Glomerular visceral epithelial cell (primary cell): ENCODE data around the gene STPG1.
A peak's percentile ranks its signal among the peaks of the same experiment; 100 is the strongest.

ENCODE experiments used
- DNase-seq: peaks from one replicate; pipeline ENCODE4 v3.0.0-alpha.2; 2016; ENCODE audit errors: extremely low spot score

The STPG1 gene

GRCh38 chr1:24426744-24427544, 13.4 kb upstream of the STPG1 start:
- DNase-seq = no peak

GRCh38 chr1:24425922-24426321, 12.3 kb upstream of the STPG1 start:
- DNase-seq = no peak

- no peak for DNase-seq
Measured at GRCh38 chr1:24425441-24425840, 11.9 kb upstream of the STPG1 start.

GRCh38 chr1:24424990-24425389, 11.4 kb upstream of the STPG1 start:
- DNase-seq = no peak

DNA sequence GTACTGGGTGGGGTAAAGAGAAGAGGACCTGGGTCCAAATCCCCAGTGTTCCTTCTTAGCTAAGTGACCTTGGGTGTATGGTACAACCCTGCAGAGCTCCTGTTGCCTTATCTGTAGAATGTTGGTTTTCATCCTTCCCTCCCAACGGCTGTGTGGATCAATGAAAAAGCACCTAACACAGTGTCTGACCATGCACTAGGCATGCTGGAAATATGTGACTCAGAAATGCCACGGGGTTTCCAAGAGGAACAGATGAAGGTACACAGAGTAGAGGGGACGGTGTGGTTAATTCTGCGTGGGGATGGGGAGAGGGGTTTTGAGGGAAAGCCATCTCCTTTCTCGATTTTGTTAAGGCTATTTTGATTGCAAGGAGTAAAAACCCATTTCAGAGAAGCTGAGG, 10.6 kb upstream of the STPG1 start:
- DNase-seq = no peak

- DNase-seq = no peak
Measured at GRCh38 chr1:24421502-24421901, 7.9 kb upstream of the STPG1 start.

DNA sequence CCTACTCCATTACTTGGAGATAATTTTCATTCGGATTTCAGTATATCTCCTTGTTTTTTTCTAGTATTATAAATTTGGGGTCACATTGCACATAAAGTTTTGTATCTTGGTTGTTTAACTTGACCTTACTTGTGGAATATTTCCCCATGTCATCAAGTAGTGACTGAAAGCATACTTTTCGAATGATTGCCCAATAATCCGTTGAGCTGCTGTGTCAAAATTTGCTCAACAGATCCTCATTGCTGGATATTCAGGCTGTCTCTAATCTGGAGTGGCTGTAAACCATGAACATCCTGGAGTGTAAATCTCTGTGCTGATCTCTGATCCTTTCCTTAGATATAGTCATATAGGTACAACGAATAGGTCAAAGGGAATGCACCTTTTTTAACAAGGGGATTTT, 7.0 kb upstream of the STPG1 start:
- no peak for DNase-seq

DNA sequence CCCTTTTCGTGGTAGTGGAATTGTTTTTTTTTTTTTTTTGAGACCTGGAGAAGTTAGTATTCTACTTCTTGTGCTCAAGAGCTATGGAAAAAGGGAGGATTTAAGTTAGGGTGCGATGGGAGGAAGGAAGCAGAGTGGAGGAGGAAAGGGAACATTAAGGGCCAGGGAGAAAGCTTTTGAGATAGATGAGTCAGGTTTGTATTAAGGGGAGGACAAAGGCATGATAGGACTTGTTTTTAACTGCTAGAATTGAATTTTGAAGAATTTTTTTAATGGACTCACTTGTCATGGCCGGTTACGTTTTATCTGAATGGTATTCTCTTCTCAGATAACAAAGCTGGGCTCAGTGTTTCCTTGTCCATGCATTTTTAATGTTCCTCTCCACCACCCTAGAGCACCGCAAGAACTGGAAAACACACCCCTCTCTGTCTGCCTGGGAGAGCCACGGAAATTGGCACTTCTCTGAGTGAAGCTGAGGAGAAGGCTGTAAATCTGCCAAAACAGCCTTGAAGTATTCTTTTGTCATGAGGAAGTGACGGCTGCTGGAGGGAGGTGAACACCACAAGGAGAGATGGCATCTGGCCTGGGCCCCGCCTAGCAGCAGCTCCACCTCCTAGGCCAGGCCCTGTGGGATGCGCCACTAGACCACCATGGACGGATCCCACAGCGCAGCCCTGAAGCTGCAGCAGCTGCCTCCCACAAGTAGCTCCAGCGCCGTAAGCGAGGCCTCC, 5.5 kb upstream of the STPG1 start:
- peak; percentile 19 for DNase-seq

DNA sequence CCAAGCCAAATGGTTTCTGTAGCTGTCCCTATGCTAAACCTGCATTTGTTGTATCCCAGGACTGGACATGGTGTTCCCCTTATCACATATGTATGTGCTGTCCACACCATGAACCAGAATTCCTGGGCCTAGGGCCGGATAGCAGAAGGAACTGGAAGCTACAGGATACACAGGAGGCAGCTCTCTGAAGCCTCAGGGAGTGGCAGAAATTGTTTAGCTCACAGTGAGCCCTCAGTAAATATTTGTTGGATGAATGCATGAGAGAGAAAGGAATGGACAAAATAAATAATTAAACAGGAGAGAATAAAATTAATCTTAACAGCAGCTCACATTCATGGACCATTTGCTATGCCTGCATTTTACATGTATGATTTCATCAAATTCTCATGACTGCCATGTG, 4.1 kb upstream of the STPG1 start:
- DNase-seq = peak; percentile 21

DNA sequence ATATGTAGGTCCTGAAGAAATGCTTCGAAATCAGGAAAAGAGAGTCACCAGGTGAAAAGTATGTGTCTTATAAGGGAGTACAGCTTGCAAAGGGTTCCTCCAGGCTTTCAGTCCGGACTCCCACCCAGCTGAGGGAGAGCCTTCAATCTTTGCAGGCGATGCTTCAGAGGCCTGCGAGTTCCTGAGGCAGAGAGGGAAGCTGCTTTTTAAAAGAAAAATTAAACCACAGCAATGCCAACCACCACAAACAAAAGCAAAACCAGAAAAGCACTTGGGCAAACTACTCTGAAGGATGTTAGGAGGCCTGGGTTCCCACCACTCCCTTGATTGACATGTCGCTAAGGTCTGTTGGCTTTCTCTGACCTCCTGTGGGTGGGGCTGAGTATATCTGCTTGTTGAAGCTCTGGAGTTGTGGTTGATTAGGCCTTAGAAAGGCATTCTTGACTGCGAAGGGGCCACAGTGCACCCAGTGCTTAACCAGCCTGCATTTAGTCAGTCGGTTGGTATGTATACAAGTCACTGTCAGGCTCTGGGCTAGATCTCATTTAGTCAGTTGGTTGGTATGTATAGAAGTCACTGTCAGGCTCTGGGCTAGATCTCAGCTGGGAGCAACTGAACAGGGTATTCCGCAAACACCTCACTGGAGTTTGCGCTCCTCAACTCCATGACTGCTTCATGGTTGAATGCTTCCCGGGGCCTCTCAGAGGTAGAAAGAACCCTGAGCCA, 3.2 kb upstream of the STPG1 start:
- DNase-seq = peak; percentile 97

DNA sequence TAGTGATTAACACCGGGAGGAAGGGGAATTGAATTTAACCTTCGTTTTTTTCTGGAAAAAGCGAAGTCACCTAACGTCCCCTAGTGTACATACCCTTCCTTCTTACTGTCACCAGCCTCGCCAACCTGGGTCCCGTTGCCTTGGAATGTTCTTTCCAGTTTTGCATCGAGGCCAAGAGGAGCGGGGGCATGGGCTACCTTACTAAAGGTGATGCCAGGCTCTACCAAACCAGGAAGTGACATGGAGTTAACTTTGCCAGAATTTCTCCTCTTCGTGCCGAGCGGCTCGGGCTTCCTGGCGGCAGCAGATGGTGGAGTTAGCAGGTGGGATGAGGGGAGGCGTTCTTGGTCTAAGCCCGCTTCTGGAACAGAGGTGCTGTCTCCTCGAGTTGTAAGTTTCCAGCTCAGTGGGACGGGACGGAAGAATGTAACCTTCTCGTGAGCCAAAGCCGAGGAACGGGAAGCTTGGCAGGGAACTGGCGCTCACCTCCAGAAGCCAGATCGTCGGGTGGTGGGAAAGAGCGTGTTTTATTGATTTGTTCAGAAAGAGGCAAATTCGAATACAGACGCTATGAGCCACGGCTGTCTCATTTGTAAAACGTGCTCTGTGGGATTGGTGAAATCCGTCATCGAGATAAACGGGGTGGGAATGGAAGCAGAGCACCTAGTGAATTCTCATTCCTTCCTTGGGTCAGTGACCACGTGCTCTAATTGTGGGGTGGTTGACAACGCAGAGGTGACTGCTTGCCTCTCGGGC, 2.5 kb upstream of the STPG1 start:
- peak; percentile 32 for DNase-seq

- DNase-seq = peak; percentile 99
Measured at GRCh38 chr1:24415334-24415909, 1.8 kb upstream of the STPG1 start, which contains the start of gene NIPAL3. Gene NIPAL3, plus strand, starts transcription at chr1:24415802. Its CDS starts 3,746 bp downstream, at chr1:24419548.

DNA sequence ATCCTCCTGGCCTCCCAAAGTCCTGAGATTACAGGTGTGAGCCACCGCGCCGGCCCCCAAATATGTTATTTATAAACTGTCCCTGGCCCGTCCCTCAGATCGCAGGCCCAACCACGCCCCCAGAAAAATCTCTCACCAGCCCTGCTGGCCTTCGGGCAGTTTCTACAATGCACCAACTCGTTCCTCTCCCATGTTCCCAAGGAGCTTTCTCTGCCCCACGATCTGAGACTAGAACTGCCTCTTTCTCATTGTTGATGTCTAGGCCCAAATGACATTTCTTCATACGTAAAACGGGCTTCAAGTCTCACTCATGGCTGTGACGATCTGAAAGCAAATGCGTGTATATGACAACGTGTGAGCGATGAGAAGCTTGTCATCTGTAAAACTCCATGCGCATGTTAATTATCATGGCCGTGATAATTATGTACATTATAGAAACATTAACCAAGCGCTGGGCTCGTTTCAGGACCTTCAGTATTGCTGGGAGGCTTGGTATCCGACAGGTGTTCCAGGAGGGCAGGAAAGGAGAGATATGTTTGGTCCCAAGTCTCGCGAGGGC, 1.3 kb upstream of the STPG1 start:
- no peak for DNase-seq

DNA sequence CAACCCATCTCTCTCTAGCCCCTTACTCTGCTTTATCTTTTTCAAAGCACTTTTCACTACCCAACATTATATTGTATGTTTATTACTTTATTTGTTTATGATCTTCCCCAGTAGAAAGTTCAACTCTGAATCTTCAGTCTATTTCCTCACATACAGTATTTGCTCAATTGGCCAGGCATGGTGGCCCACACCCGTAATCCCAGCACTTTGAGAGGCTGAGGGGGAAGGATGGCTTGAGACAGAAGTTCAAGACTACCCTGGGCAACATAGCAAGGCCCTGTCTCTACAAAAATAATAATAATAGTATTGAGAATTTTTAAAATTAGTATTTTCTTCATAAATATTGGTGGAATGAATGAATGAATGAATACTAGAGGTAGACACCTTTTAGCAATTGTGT, 1.2 kb downstream of the STPG1 start:
- no peak for DNase-seq

- peak; percentile 48 for DNase-seq
Measured at GRCh38 chr1:24411963-24412362, 1.6 kb downstream of the STPG1 start.

DNA sequence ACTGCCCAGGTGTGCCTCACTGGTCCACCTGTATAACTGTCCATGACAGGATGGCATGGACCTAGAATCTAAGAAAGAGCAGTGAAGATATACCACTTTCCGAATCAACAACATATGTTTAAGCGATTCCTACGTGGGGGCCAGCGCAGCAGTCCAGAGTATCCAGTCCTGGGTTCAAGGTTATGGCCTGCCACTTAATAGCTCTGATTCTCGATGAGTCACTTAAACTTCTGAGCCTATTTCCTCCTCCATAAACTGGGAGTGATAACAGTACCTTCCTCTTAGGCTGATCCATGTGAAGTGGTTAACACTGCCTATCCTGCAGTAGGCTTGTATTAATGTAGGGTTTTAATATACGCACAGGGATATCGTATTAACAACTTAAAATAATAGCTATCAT, 2.8 kb downstream of the STPG1 start:
- DNase-seq = no peak

- peak; percentile 66 for DNase-seq
Measured at GRCh38 chr1:24409535-24409934, 4.0 kb downstream of the STPG1 start.

DNA sequence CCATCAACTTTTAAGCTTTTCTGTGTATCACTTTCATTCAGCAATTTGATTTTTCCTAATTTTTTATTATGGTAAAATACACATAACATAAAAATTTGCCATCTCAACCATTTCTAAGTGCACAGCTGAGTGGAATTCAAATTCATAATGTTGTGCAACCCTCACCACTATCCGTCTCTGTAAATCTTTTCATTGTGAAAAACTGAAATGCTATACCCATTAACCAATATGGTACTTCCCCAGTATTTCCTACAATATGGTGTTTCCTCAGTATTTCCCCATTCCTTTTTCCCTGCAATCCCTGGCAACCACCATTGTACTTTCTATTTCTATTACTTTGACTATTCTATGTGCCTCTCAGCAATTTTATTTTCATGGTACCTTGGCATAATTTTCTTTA, 6.8 kb downstream of the STPG1 start:
- DNase-seq = no peak

- no peak for DNase-seq
Measured at GRCh38 chr1:24403806-24404205, 9.8 kb downstream of the STPG1 start.

DNA sequence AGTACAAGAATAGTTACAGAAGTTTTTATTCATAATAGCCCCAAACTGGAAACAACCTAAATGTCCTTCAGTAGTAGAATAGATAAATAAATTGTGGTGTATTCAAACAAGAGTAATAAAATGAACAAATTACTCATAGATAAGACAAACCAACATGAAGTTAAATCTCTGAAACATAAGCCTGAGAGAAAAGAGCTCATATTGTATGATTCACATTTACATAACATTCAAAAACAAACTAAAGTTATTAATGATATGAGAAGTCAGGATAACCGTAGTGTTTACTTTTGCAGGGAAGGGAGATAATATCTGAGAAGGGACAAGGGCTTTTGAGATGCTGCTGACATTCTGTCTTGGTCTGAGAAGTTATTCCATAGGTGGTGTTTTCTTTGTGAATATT, 13.5 kb downstream of the STPG1 start:
- no peak for DNase-seq

DNA sequence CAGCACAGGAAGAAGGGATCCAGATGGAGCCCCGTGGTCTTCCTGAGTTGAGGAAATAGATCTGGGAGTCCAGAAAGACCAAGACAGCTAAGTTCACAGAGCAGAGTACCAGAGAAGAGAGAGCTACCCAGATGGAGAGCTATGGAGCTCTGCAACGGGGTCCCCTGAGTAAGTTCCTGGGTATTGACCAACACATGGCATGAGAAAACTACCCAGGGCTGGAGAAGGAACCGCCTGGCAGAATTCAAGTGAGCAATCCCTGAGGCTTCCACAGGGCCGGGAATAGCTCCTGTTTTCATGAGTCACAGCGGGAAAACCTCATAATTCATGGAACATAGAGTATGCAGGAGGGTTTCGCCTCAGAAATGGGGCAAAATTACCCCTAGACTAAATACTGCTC, 19.7 kb downstream of the STPG1 start:
- DNase-seq = peak; percentile 76
